ENCODE measurements around the gene ATG9A. TPM values are rescaled to one million over a fixed set of nuclear protein-coding genes. Genes with fewer than 3 reads are reported as not detected.

Gene ATG9A
- 10 to 100 TPM; 52.6 to 66.0 (median 60.9) TPM for total RNA-seq
- polyA plus RNA-seq = 10 to 100 TPM; 14.0 to 40.0 TPM
- total RNA-seq = 39.7 reads per million, percentile 66 among the genes with 10 or more reads in this experiment

- CTCF ChIA-PET = interaction anchor here (0.7 to 3.3 kb wide), 9 partner anchors 10 to 70 kb away, joined by 3 to 14 read pairs (median 4); partner anchors contain the start of genes GLB1L, STK16 and TUBA4A
- Histone ChIP-seq H3K4me1 (ENCODE audit: control insufficient read depth in 2 of 2, insufficient read depth in 2 of 2, low read length in 2 of 2) (peaks cover 17 to 22% of the 10 kb centered on the region in 2 donors), H3K4me3 (ENCODE audit: low read length) (peak within 1 kb of the TSS; percentile 80), H3K27me3 (ENCODE audit: control insufficient read depth in 2 of 2, insufficient read depth in 2 of 2, low read length in 2 of 2) (no peaks in the 10 kb centered on the region), H3K36me3 (ENCODE audit: control insufficient read depth in 2 of 3, insufficient read depth in 3 of 3, low read length in 3 of 3) (peaks cover 26 to 58% (median 27%) of the 10 kb centered on the region in 3 experiments), H3K9me3 (ENCODE audit: control insufficient read depth in 2 of 3, low read length in 3 of 3) (no peaks in the 10 kb centered on the region), H3K27ac (ENCODE audit: low read depth, low read length) (peak within 1 kb of the TSS; percentile 90)
- DNase-seq = peak; percentile 92 to 99 (median 99)
- peak within 1 kb of the TSS; percentile 94 to 100 (median 98) for H3K4me3 Mint-ChIP-seq
- ATAC-seq = peak; percentile 98
- H3K27ac Mint-ChIP-seq = peak within 1 kb of the TSS; percentile 96 to 100 (median 96)
- H3K36me3 Mint-ChIP-seq = peaks cover 20 to 43% (median 37%) of the 10 kb centered on the region in 5 donors
- no peaks in the 10 kb centered on the region for H3K27me3 Mint-ChIP-seq
- intact Hi-C loops (cut with micrococcal nuclease) = loop anchor here (1.0 to 5.0 kb wide), 14 partner anchors 10 to 661 kb away; partner anchors contain the start of genes DNAJB2 (in 2 of the 2), GLB1L (in 2 of the 2), NHEJ1 (in 2 of the 2) and STK16 (in 2 of the 2)
- H3K9me3 Mint-ChIP-seq = peaks cover 0 to 4% (median 0%) of the 10 kb centered on the region in 11 donors
- peaks cover 33 to 83% (median 69%) of the 10 kb centered on the region in 7 donors for H3K4me1 Mint-ChIP-seq
- POLR2A ChIA-PET = interaction anchor here (0.6 to 21.0 kb wide), 23 partner anchors 10 to 826 kb away, joined by 3 to 575 read pairs (median 4); partner anchors contain the start of genes ABCB6, CNPPD1, DNAJB2 and DNPEP
Measured at GRCh38 chr2:219229305-219230058, at the start of gene ATG9A, which contains the start of gene ANKZF1. ATG9A (minus strand) TSS chr2:219229636; CDS start chr2:219228024, 1,612 bp downstream. ANKZF1 (plus strand) TSS chr2:219229806; CDS start chr2:219230258, 452 bp downstream.

- intact Hi-C loops (cut with micrococcal nuclease) = loop anchor here (1.0 to 5.0 kb wide), 25 partner anchors 16 to 710 kb away; partner anchors contain the start of genes ANKZF1 (in 2 of the 2), ATG9A (in 2 of the 2), CNOT9 (in 2 of the 2) and GMPPA (in 2 of the 2)
- CTCF ChIA-PET = interaction anchor here (0.6 to 12.9 kb wide), 12 partner anchors 8 to 989 kb away, joined by 3 to 194 read pairs (median 5); partner anchors contain the start of genes ANKZF1, ATG9A, CNPPD1 and TUBA4A
- H3K4me1 ChIP-seq (ENCODE audit: control insufficient read depth in 2 of 2, insufficient read depth in 2 of 2, low read length in 2 of 2) = peaks cover 22 to 33% of the 10 kb centered on the region in 2 donors
- Mint-ChIP-seq H3K4me1 (peaks cover 32 to 58% (median 53%) of the 10 kb centered on the region in 7 donors), H3K9me3 (no peaks in the 10 kb centered on the region), H3K4me3 (peak overlapping the region; percentile 85 to 98 (median 97)), H3K27me3 (peaks cover 0 to 5% (median 0%) of the 10 kb centered on the region in 5 donors), H3K36me3 (peaks cover 0 to 25% (median 8%) of the 10 kb centered on the region in 5 donors), H3K27ac (peak overlapping the region; percentile 94 to 100 (median 99))
- H3K27me3 ChIP-seq (ENCODE audit: control insufficient read depth in 2 of 2, insufficient read depth in 2 of 2, low read length in 2 of 2) = no peaks in the 10 kb centered on the region
- peak overlapping the region; percentile 73 for H3K4me3 ChIP-seq (ENCODE audit: low read length)
- H3K27ac ChIP-seq (ENCODE audit: low read depth, low read length) = peak overlapping the region; percentile 98
- H3K36me3 ChIP-seq (ENCODE audit: control insufficient read depth in 2 of 3, insufficient read depth in 3 of 3, low read length in 3 of 3) = peaks cover 11 to 34% (median 28%) of the 10 kb centered on the region in 3 experiments
- POLR2A ChIA-PET = interaction anchor here (0.6 to 8.2 kb wide), 20 partner anchors 9 to 264 kb away, joined by 3 to 214 read pairs (median 4); partner anchors contain the start of genes ABCB6, ANKZF1, ATG9A and CHPF
- DNase-seq (no peak), ATAC-seq (no peak)
- no peaks in the 10 kb centered on the region for H3K9me3 ChIP-seq (ENCODE audit: control insufficient read depth in 2 of 3, low read length in 3 of 3)
Measured at GRCh38 chr2:219278655-219279150, 49.3 kb upstream of the ATG9A start.

- Histone ChIP-seq H3K27ac (ENCODE audit: low read depth, low read length) (peak overlapping the region; percentile 98), H3K36me3 (ENCODE audit: control insufficient read depth in 2 of 3, insufficient read depth in 3 of 3, low read length in 3 of 3) (peaks cover 11 to 27% (median 24%) of the 10 kb centered on the region in 3 experiments), H3K4me1 (ENCODE audit: control insufficient read depth in 2 of 2, insufficient read depth in 2 of 2, low read length in 2 of 2) (peaks cover 22 to 33% of the 10 kb centered on the region in 2 donors), H3K27me3 (ENCODE audit: control insufficient read depth in 2 of 2, insufficient read depth in 2 of 2, low read length in 2 of 2) (no peaks in the 10 kb centered on the region), H3K4me3 (ENCODE audit: low read length) (peak overlapping the region; percentile 73), H3K9me3 (ENCODE audit: control insufficient read depth in 2 of 3, low read length in 3 of 3) (no peaks in the 10 kb centered on the region)
- DNase-seq (peak; percentile 60 to 83 (median 72)), ATAC-seq (no peak)
- POLR2A ChIA-PET = interaction anchor here (0.8 to 8.2 kb wide), 14 partner anchors 8 to 265 kb away, joined by 3 to 214 read pairs (median 6); partner anchors contain the start of genes ANKZF1, ATG9A, CHPF and CNPPD1
- intact Hi-C loops (cut with micrococcal nuclease) = loop anchor here (1.0 to 5.0 kb wide), 8 partner anchors 14 to 606 kb away; partner anchors contain the start of genes ABCB6 (in 1 of the 2), CHPF (in 1 of the 2), RNF25 (in 1 of the 2) and STK11IP (in 1 of the 2)
- H3K9me3 Mint-ChIP-seq = no peaks in the 10 kb centered on the region
- CTCF ChIA-PET = interaction anchor here (0.9 to 12.9 kb wide), 11 partner anchors 18 to 119 kb away, joined by 3 to 194 read pairs (median 4); partner anchors contain the start of genes ANKZF1, ATG9A, CNPPD1 and TUBA4A
- peaks cover 31 to 55% (median 50%) of the 10 kb centered on the region in 7 donors for H3K4me1 Mint-ChIP-seq
- peaks cover 0 to 7% (median 0%) of the 10 kb centered on the region in 5 donors for H3K27me3 Mint-ChIP-seq
- peaks cover 0 to 20% (median 7%) of the 10 kb centered on the region in 5 donors for H3K36me3 Mint-ChIP-seq
- H3K4me3 Mint-ChIP-seq = peak overlapping the region; percentile 76 to 98 (median 94)
- peak overlapping the region; percentile 94 to 100 (median 99) for H3K27ac Mint-ChIP-seq
Measured at GRCh38 chr2:219277703-219278654, 48.5 kb upstream of the ATG9A start.

GRCh38 chr2:219274361-219274921 lies 45.0 kb upstream of the ATG9A start:
- no peak overlapping the region for H3K4me3 Mint-ChIP-seq
- CTCF ChIA-PET = interaction anchor here (1.2 to 12.9 kb wide), 3 partner anchors 12 to 22 kb away, joined by 4 to 194 read pairs (median 20); partner anchors contain the start of gene TUBA4A
- ATAC-seq (no peak), DNase-seq (no peak)
- no peaks in the 10 kb centered on the region for H3K36me3 Mint-ChIP-seq
- Histone ChIP-seq H3K4me1 (ENCODE audit: control insufficient read depth in 2 of 2, insufficient read depth in 2 of 2, low read length in 2 of 2) (peaks cover 13 to 17% of the 10 kb centered on the region in 2 donors), H3K27ac (ENCODE audit: low read depth, low read length) (no peak overlapping the region), H3K27me3 (ENCODE audit: control insufficient read depth in 2 of 2, insufficient read depth in 2 of 2, low read length in 2 of 2) (no peaks in the 10 kb centered on the region), H3K4me3 (ENCODE audit: low read length) (no peak overlapping the region), H3K9me3 (ENCODE audit: control insufficient read depth in 2 of 3, low read length in 3 of 3) (no peaks in the 10 kb centered on the region), H3K36me3 (ENCODE audit: control insufficient read depth in 2 of 3, insufficient read depth in 3 of 3, low read length in 3 of 3) (no peaks in the 10 kb centered on the region)
- intact Hi-C loops (cut with micrococcal nuclease) = no loop called here
- H3K27me3 Mint-ChIP-seq = peaks cover 0 to 11% (median 0%) of the 10 kb centered on the region in 5 donors
- H3K4me1 Mint-ChIP-seq = peaks cover 15 to 22% (median 22%) of the 10 kb centered on the region in 7 donors
- POLR2A ChIA-PET = interaction anchor here (0.9 to 3.2 kb wide), 3 partner anchors 19 to 22 kb away, joined by 3 to 12 read pairs (median 3); partner anchors contain the start of genes TUBA4A and TUBA4B
- no peaks in the 10 kb centered on the region for H3K9me3 Mint-ChIP-seq
- H3K27ac Mint-ChIP-seq = no peak overlapping the region

GRCh38 chr2:219273937-219274336 lies 44.5 kb upstream of the ATG9A start:
- no peaks in the 10 kb centered on the region for H3K27me3 ChIP-seq (ENCODE audit: control insufficient read depth in 2 of 2, insufficient read depth in 2 of 2, low read length in 2 of 2)
- intact Hi-C loops (cut with micrococcal nuclease) = no loop called here
- Mint-ChIP-seq H3K36me3 (no peaks in the 10 kb centered on the region), H3K9me3 (no peaks in the 10 kb centered on the region), H3K27me3 (peaks cover 0 to 14% (median 0%) of the 10 kb centered on the region in 5 donors), H3K27ac (no peak overlapping the region), H3K4me3 (no peak overlapping the region), H3K4me1 (peaks cover 14 to 20% (median 19%) of the 10 kb centered on the region in 7 donors)
- DNase-seq = no peak
- no peak overlapping the region for H3K4me3 ChIP-seq (ENCODE audit: low read length)
- ChIA-PET CTCF (interaction anchor here (1.2 to 12.9 kb wide), 3 partner anchors 11 to 22 kb away, joined by 4 to 194 read pairs (median 20); partner anchors contain the start of gene TUBA4A), POLR2A (interaction anchor here (0.9 to 3.2 kb wide), 3 partner anchors 19 to 22 kb away, joined by 3 to 12 read pairs (median 3); partner anchors contain the start of genes TUBA4A and TUBA4B)
- no peak overlapping the region for H3K27ac ChIP-seq (ENCODE audit: low read depth, low read length)
- ATAC-seq = no peak
- no peaks in the 10 kb centered on the region for H3K9me3 ChIP-seq (ENCODE audit: control insufficient read depth in 2 of 3, low read length in 3 of 3)
- H3K36me3 ChIP-seq (ENCODE audit: control insufficient read depth in 2 of 3, insufficient read depth in 3 of 3, low read length in 3 of 3) = no peaks in the 10 kb centered on the region
- H3K4me1 ChIP-seq (ENCODE audit: control insufficient read depth in 2 of 2, insufficient read depth in 2 of 2, low read length in 2 of 2) = peaks cover 13 to 17% of the 10 kb centered on the region in 2 donors

Data from naive thymus-derived CD4-positive, alpha-beta T cell (primary cell).